ENCODE measurements around the gene MARCHF6. TPM values are rescaled to one million over a fixed set of nuclear protein-coding genes. Genes with fewer than 3 reads are reported as not detected.

MARCHF6 gene
- total and polyA plus RNA-seq, 9 of the 15 experiments (the other 6 are each of a cell fraction or from before 2014, with no cell fraction given), result 74.1 to 456 (median 116) TPM

DNA sequence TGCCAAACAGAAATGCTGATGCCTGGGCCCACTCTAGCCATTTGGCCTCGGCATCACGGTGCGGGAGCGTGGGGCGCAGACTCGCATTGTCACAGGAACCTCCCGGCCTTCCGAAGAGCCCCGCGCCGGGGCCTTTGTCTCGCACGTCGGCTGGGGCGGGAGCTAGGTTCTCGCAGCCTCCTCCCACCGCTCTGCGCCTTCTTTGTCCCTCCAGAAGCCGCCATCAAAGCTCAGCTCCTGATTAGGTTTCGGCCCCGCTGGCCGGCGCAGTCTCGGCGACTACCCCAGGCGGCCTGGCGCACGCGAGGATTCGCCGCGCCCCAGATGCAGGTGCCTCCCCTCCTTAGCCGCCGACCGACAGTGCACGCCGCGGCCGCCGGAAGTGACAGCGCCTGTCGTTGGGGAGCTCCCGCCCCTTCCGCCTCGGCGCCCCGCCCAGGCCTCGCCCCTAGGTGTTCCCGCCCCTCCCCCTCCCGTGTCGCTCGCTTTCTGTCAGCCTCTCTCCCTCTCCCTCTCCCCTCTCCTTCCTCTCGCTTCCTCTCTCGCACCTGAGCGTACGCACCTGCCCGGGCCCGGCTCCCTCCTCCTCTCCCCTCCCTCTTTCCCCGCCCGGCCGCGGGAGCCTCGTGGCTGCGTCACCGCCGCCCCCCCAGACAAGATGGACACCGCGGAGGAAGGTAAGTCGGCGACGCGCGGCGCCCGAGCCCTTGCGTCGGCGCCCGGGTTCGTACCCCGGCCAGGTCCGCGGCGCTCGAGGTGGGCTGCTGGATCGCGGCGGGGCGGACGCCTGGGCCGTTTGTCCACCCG, at the start of gene MARCHF6 (continued):
- TF ChIP-seq, protein P1, sequence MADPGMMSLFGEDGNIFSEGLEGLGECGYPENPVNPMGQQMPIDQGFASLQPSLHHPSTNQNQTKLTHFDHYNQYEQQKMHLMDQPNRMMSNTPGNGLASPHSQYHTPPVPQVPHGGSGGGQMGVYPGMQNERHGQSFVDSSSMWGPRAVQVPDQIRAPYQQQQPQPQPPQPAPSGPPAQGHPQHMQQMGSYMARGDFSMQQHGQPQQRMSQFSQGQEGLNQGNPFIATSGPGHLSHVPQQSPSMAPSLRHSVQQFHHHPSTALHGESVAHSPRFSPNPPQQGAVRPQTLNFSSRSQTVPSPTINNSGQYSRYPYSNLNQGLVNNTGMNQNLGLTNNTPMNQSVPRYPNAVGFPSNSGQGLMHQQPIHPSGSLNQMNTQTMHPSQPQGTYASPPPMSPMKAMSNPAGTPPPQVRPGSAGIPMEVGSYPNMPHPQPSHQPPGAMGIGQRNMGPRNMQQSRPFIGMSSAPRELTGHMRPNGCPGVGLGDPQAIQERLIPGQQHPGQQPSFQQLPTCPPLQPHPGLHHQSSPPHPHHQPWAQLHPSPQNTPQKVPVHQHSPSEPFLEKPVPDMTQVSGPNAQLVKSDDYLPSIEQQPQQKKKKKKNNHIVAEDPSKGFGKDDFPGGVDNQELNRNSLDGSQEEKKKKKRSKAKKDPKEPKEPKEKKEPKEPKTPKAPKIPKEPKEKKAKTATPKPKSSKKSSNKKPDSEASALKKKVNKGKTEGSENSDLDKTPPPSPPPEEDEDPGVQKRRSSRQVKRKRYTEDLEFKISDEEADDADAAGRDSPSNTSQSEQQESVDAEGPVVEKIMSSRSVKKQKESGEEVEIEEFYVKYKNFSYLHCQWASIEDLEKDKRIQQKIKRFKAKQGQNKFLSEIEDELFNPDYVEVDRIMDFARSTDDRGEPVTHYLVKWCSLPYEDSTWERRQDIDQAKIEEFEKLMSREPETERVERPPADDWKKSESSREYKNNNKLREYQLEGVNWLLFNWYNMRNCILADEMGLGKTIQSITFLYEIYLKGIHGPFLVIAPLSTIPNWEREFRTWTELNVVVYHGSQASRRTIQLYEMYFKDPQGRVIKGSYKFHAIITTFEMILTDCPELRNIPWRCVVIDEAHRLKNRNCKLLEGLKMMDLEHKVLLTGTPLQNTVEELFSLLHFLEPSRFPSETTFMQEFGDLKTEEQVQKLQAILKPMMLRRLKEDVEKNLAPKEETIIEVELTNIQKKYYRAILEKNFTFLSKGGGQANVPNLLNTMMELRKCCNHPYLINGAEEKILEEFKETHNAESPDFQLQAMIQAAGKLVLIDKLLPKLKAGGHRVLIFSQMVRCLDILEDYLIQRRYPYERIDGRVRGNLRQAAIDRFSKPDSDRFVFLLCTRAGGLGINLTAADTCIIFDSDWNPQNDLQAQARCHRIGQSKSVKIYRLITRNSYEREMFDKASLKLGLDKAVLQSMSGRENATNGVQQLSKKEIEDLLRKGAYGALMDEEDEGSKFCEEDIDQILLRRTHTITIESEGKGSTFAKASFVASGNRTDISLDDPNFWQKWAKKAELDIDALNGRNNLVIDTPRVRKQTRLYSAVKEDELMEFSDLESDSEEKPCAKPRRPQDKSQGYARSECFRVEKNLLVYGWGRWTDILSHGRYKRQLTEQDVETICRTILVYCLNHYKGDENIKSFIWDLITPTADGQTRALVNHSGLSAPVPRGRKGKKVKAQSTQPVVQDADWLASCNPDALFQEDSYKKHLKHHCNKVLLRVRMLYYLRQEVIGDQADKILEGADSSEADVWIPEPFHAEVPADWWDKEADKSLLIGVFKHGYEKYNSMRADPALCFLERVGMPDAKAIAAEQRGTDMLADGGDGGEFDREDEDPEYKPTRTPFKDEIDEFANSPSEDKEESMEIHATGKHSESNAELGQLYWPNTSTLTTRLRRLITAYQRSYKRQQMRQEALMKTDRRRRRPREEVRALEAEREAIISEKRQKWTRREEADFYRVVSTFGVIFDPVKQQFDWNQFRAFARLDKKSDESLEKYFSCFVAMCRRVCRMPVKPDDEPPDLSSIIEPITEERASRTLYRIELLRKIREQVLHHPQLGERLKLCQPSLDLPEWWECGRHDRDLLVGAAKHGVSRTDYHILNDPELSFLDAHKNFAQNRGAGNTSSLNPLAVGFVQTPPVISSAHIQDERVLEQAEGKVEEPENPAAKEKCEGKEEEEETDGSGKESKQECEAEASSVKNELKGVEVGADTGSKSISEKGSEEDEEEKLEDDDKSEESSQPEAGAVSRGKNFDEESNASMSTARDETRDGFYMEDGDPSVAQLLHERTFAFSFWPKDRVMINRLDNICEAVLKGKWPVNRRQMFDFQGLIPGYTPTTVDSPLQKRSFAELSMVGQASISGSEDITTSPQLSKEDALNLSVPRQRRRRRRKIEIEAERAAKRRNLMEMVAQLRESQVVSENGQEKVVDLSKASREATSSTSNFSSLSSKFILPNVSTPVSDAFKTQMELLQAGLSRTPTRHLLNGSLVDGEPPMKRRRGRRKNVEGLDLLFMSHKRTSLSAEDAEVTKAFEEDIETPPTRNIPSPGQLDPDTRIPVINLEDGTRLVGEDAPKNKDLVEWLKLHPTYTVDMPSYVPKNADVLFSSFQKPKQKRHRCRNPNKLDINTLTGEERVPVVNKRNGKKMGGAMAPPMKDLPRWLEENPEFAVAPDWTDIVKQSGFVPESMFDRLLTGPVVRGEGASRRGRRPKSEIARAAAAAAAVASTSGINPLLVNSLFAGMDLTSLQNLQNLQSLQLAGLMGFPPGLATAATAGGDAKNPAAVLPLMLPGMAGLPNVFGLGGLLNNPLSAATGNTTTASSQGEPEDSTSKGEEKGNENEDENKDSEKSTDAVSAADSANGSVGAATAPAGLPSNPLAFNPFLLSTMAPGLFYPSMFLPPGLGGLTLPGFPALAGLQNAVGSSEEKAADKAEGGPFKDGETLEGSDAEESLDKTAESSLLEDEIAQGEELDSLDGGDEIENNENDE (IDR thresholded peaks at IDR 0.05; ENCODE audit: low read depth, low read length), result no peak
- TF ChIP-seq CGGBP1 (CRISPR knock-in tag; IDR thresholded peaks at IDR 0.05) (0 out of 2 replicates have a peak, but pooled peaks have one; percentile 63), BRF1 (IDR thresholded peaks at IDR 0.05; ENCODE audit: borderline replicate concordance, extremely low read depth, insufficient read length) (no peak), HMG20A (CRISPR knock-in tag; conservative IDR thresholded peaks at IDR 0.05) (no peak), LCOR (CRISPR knock-in tag; IDR thresholded peaks at IDR 0.05) (peak; percentile 71; the same call in 1 of the 2 replicates), TCFL5 (CRISPR knock-in tag; conservative IDR thresholded peaks at IDR 0.05) (no peak), ZNF274 (IDR thresholded peaks at IDR 0.05; ENCODE audit: borderline replicate concordance, low read depth, low read length) (no peak), ZNF134 (CRISPR knock-in tag; conservative IDR thresholded peaks at IDR 0.05) (peak; percentile 98)
- TF ChIP-seq, protein P2, sequence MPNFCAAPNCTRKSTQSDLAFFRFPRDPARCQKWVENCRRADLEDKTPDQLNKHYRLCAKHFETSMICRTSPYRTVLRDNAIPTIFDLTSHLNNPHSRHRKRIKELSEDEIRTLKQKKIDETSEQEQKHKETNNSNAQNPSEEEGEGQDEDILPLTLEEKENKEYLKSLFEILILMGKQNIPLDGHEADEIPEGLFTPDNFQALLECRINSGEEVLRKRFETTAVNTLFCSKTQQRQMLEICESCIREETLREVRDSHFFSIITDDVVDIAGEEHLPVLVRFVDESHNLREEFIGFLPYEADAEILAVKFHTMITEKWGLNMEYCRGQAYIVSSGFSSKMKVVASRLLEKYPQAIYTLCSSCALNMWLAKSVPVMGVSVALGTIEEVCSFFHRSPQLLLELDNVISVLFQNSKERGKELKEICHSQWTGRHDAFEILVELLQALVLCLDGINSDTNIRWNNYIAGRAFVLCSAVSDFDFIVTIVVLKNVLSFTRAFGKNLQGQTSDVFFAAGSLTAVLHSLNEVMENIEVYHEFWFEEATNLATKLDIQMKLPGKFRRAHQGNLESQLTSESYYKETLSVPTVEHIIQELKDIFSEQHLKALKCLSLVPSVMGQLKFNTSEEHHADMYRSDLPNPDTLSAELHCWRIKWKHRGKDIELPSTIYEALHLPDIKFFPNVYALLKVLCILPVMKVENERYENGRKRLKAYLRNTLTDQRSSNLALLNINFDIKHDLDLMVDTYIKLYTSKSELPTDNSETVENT (CRISPR knock-in tag; IDR thresholded peaks at IDR 0.05), result peak; percentile 88
- TF ChIP-seq, protein P3, sequence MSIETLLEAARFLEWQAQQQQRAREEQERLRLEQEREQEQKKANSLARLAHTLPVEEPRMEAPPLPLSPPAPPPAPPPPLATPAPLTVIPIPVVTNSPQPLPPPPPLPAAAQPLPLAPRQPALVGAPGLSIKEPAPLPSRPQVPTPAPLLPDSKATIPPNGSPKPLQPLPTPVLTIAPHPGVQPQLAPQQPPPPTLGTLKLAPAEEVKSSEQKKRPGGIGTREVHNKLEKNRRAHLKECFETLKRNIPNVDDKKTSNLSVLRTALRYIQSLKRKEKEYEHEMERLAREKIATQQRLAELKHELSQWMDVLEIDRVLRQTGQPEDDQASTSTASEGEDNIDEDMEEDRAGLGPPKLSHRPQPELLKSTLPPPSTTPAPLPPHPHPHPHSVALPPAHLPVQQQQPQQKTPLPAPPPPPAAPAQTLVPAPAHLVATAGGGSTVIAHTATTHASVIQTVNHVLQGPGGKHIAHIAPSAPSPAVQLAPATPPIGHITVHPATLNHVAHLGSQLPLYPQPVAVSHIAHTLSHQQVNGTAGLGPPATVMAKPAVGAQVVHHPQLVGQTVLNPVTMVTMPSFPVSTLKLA (conservative IDR thresholded peaks at IDR 0.05), result peak; percentile 91 to 97
